Astrocyte of the spinal cord (primary cell): Measurements from ENCODE around the gene DFFA.

Experiments used
- DNase-seq: peaks from one replicate; pipeline ENCODE4 v3.0.0; 2011; ENCODE audit warnings: low read depth, low spot score
- H3K4me3 ChIP-seq: 2 replicates; pipeline ENCODE4 v1.5.1; 2011; ENCODE audit warnings: low read depth, mild to moderate bottlenecking, low read length, moderate library complexity
- CTCF ChIP-seq: IDR thresholded peaks from 2 replicates; pipeline ENCODE4 v1.5.1; 2012; ENCODE audit warnings: low read depth, mild to moderate bottlenecking, low read length, inconsistent platforms
- in situ Hi-C: cut with HindIII; loops from 2 replicates; pipeline ENCODE4 v1.10.0; 2017; ENCODE audit warnings: low sequenced_read_pairs

The DFFA gene

DNA sequence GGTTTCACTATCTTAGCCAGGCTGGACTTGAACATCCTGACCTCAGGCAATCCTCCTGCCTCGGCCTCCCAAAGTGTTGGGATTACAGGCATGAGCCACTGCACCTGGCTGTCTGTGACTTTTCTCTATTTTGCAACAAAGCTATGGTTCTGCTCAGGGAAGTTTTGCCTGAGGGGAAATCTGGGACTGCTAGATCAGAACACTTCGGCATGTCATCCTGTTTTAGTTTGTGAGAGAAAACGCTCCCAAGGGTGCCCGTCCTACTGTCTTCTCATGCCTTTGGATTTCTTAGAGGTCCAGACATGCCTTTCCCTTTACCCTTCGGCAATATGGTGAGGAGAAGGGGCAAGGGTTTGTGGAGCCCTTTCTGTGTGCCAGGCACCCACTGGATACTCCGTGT lies 28.1 kb downstream of the DFFA start:
- TF ChIP-seq CTCF, result no peak
- in situ Hi-C loops, result no loop called here
- H3K4me3 ChIP-seq, result no peak overlapping the region
- no peak for DNase-seq

GRCh38 chr1:10440794-10441193 lies 31.5 kb downstream of the DFFA start:
- in situ Hi-C loops, result no loop called here
- no peak for DNase-seq
- no peak for TF ChIP-seq CTCF
- no peak overlapping the region for H3K4me3 ChIP-seq

DNA sequence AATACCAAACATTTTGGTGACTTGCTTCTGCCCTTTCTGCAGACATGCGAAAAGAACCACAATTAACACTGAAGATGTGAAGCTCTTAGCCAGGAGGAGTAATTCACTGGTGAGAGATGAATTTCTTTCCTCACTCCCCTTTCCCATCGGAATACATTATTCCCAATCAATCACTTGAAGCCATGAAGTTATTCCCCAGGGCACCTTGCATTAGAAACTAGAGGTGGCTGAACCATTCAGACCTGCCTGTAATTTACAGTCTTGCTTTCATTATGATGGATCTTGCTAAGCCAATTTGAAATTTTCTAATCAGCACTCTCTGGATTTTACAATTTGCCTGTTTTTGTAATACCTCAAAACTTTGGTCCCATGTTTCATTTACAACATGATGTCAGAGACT lies 32.0 kb downstream of the DFFA start:
- in situ Hi-C loops, result no loop called here
- H3K4me3 ChIP-seq, result no peak overlapping the region
- TF ChIP-seq CTCF, result no peak
- DNase-seq, result no peak

DNA sequence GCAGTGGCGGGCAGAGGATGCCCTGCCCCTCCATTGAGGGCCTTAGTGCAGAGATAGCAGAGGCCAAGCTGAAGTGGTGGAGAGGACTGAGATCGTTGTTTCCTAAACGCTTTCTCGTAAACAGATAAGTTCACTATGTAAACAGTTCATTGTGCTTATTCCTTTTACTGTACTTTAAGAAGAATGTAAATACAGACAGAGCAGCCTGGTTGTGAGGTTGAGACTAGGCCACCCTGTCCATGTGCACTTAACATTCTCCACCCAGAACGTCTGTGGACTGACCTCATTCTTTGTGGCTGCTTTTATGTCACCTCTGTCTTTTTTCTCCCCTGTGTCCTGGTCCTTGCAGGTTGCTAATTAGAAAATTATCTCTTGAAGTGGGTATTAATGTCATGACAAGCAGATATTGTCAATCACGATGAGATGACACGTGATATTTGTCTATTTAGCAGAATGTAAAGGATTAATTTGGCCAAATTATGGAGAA lies 33.6 kb downstream of the DFFA start:
- in situ Hi-C loops, result no loop called here
- no peak overlapping the region for H3K4me3 ChIP-seq
- DNase-seq, result no peak
- no peak for TF ChIP-seq CTCF

- in situ Hi-C loops, result no loop called here
- no peak for TF ChIP-seq CTCF
- H3K4me3 ChIP-seq, result no peak overlapping the region
- no peak for DNase-seq
These were observed 35.3 kb downstream of the DFFA start for GRCh38 chr1:10437052-10437451.

DNA sequence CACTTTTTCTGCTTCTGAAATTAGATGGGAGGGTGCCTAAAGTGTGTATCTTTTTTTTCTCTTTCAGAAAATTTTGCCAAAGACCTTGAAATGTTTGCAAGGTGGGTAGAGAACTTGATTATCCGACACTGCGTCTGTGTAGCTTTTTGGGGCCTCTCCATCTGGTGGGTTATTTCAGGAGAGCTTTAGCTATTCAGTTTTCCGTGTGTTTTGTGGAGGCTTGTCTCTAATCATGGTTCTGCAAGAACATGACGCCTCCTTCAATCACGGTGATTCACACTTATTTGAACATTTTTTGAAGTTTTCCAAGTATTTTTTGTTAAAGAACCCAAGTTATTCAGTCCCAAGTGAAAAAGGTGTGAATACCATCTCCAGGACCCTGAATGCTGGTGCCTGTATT lies 37.7 kb downstream of the DFFA start:
- DNase-seq, result no peak
- TF ChIP-seq CTCF, result no peak
- H3K4me3 ChIP-seq, result no peak overlapping the region
- in situ Hi-C loops, result no loop called here

GRCh38 chr1:10433790-10434189 lies 38.5 kb downstream of the DFFA start:
- in situ Hi-C loops, result no loop called here
- H3K4me3 ChIP-seq, result no peak overlapping the region
- TF ChIP-seq CTCF, result no peak
- DNase-seq, result no peak
